Pancreas (tissue), 10 donors: ENCODE data around the gene MAFG. TPM values are rescaled to one million over a fixed set of nuclear protein-coding genes. Genes with fewer than 3 reads are reported as not detected.

Source experiments
- ATAC-seq, 4 donors: fragments of 200-7000 bp; cut with Tn5 transposase; one replicate each; pipeline versions ENCODE4 v1.8.0 to v1.9.1; 2020; ENCODE audit warnings: mild to moderate bottlenecking in 4 of 4, moderate library complexity in 4 of 4
- DNase-seq, 6 donors: peaks; one replicate each; pipeline ENCODE4 v3.0.0-alpha.2; 2020
- FAIRE-seq: peaks from 2 replicates; lab custom pipeline; 2012; peaks lifted over from hg19 to GRCh38; lab: Jason Lieb, UNC
- H3K27ac ChIP-seq, 4 donors: fragments of 200-600 bp; sonication (generic); 1 replicate in 3 of 4; 2 replicates in 1 of 4; pipeline versions ENCODE4 v1.5.0 to v1.8.0; 2020
- H3K27me3 ChIP-seq, 4 donors: fragments of 200-600 bp; one replicate each; pipeline ENCODE4 v1.8.0; 2021
- H3K36me3 ChIP-seq, 3 donors: fragments of 200-600 bp; sonication (generic) in 1 of 3; one replicate each; pipeline versions ENCODE4 v1.5.0 to v1.8.0; 2020 to 2021
- H3K4me1 ChIP-seq, 3 donors: fragments of 200-600 bp; one replicate each; pipeline ENCODE4 v1.8.0; 2021
- H3K4me3 ChIP-seq, 4 donors: fragments of 200-600 bp; sonication (generic) in 2 of 4; one replicate each; pipeline versions ENCODE4 v1.5.0 to v1.8.0; 2020 to 2021
- H3K9me3 ChIP-seq, 4 donors: fragments of 200-600 bp; one replicate each; pipeline ENCODE4 v1.8.0; 2021
- CTCF ChIP-seq, 4 donors: fragments of 200-600 bp; sonication (generic) in 3 of 4; IDR thresholded peaks; one replicate each; pipeline versions ENCODE4 v1.5.0 to v1.8.0; 2021; ENCODE audit warnings: antibody characterized with exemption in 4 of 4
- WGBS, 2 donors: extraction: QIAGEN DNeasy Blood & Tissue Kit; methylation state at CpG; one replicate each; pipeline ENCODE4 v1.1.7; 2013; 5-methylcytosine and 5-hydroxymethylcytosine counted together
- intact Hi-C, 3 donors: fragments of 100-400 bp; cut with DNase I; formaldehyde crosslinking; loops; one replicate each; pipeline versions ENCODE4 v1.11.1 to v1.14.2; 2022
- polyA plus RNA-seq, 2 donors: library from polyadenylated mRNA; stranded (reverse); fragments of 200-250 nt; gene quantifications; one replicate each; pipeline ENCODE4 v1.2.3, GENCODE V29; 2013
- total RNA-seq, 6 donors: library from RNA; stranded (reverse); fragmentation: NEBNext Ultra II Directional in 4 of 6; extraction: Animal tissue kit (Norgen Biotek cat#: 25700) in 4 of 6; gene quantifications; one replicate each; pipeline versions ENCODE4 v1.2.1 to v1.2.4, GENCODE V29; 2021 to 2023
- donor health status: healthy with polysubstance abuse.
- donor health status: DM: no; HTN: no; CAD: no; lungs with moderate emphysema.
- donor health status: DM: no; HTN: no; CAD: no.
- donor health status: control.
- donor health status: control.
- donor health status: Bipolar disorder and iron deficiency.
- donor health status: DM: yes; HTN: yes; CAD: no.
- donor health status: DM: no; HTN: no; CAD: no.
- donor health status: DM: no; HTN: no; CAD: no.
- donor health status: DM: yes; HTN: yes; CAD: no.

MAFG gene
- total and polyA plus RNA-seq, 8 donors: 6.4 to 11.1 (median 8.0) TPM

GRCh38 chr17:81947189-81947588, 19.7 kb upstream of the MAFG start, which contains the start of gene MYADML2:
MYADML2 (minus strand) TSS chr17:81947233; CDS start chr17:81941741, 5,492 bp downstream.
- no peaks in the 10 kb centered on the region for H3K36me3 ChIP-seq
- WGBS, 2 donors: 81 to 84% methylated on average over 13 of the region's 13 CpGs
- ATAC-seq (no peak), FAIRE-seq (no peak), DNase-seq (no peak)
- no peaks in the 10 kb centered on the region for H3K9me3 ChIP-seq
- no peak within 1 kb of the TSS for H3K27ac ChIP-seq
- intact Hi-C loops: no loop called here
- no peaks in the 10 kb centered on the region for H3K27me3 ChIP-seq
- TF ChIP-seq CTCF (IDR thresholded peaks at IDR 0.05): no peak
- H3K4me1 ChIP-seq: no peaks in the 10 kb centered on the region
- no peak within 1 kb of the TSS for H3K4me3 ChIP-seq

GRCh38 chr17:81944858-81945257, 17.3 kb upstream of the MAFG start:
- no peaks in the 10 kb centered on the region for H3K9me3 ChIP-seq
- TF ChIP-seq CTCF (IDR thresholded peaks at IDR 0.05): no peak
- no peak for DNase-seq
- H3K4me1 ChIP-seq: no peaks in the 10 kb centered on the region
- H3K27me3 ChIP-seq: no peaks in the 10 kb centered on the region
- no peak for FAIRE-seq
- H3K27ac ChIP-seq: no peak overlapping the region
- no peak for ATAC-seq
- 81 to 88% methylated on average over 9 of the region's 9 CpGs for WGBS, 2 donors
- H3K36me3 ChIP-seq: no peaks in the 10 kb centered on the region
- intact Hi-C loops: no loop called here
- H3K4me3 ChIP-seq: no peak overlapping the region

- ATAC-seq: no peak
- 45 to 47% methylated on average over 11 to 12 of the region's 12 CpGs for WGBS, 2 donors
- no peak for FAIRE-seq
Observed at GRCh38 chr17:81942167-81942553, 14.6 kb upstream of the MAFG start.

GRCh38 chr17:81941484-81942166, 14.1 kb upstream of the MAFG start:
- intact Hi-C loops: no loop called here
- DNase-seq: peak in 3 of 6 donors; percentile 26 to 74 (median 51)
- no peaks in the 10 kb centered on the region for H3K9me3 ChIP-seq
- no peak overlapping the region for H3K27ac ChIP-seq
- H3K4me3 ChIP-seq: no peak overlapping the region
- no peak for TF ChIP-seq CTCF (IDR thresholded peaks at IDR 0.05)
- no peaks in the 10 kb centered on the region for H3K4me1 ChIP-seq
- H3K36me3 ChIP-seq: no peaks in the 10 kb centered on the region
- ATAC-seq: no peak
- no peaks in the 10 kb centered on the region for H3K27me3 ChIP-seq
- FAIRE-seq: no peak
- 46 to 47% methylated on average over 30 of the region's 30 CpGs for WGBS, 2 donors

More at GRCh38 chr17:81942167-81942553, 14.6 kb upstream of the MAFG start:
- Histone ChIP-seq H3K4me3 (no peak overlapping the region), H3K27ac (no peak overlapping the region), H3K4me1 (no peaks in the 10 kb centered on the region), H3K9me3 (no peaks in the 10 kb centered on the region), H3K27me3 (no peaks in the 10 kb centered on the region), H3K36me3 (no peaks in the 10 kb centered on the region)
- TF ChIP-seq CTCF (IDR thresholded peaks at IDR 0.05): no peak
- intact Hi-C loops: no loop called here
- DNase-seq: peak in 1 of 6 donors; percentile 26
